ENCODE data around the gene PIANP. TPM values are rescaled to one million over a fixed set of nuclear protein-coding genes. Genes with fewer than 3 reads are reported as not detected.

The PIANP gene, protein sequence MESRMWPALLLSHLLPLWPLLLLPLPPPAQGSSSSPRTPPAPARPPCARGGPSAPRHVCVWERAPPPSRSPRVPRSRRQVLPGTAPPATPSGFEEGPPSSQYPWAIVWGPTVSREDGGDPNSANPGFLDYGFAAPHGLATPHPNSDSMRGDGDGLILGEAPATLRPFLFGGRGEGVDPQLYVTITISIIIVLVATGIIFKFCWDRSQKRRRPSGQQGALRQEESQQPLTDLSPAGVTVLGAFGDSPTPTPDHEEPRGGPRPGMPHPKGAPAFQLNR
- not detected for total RNA-seq

DNA sequence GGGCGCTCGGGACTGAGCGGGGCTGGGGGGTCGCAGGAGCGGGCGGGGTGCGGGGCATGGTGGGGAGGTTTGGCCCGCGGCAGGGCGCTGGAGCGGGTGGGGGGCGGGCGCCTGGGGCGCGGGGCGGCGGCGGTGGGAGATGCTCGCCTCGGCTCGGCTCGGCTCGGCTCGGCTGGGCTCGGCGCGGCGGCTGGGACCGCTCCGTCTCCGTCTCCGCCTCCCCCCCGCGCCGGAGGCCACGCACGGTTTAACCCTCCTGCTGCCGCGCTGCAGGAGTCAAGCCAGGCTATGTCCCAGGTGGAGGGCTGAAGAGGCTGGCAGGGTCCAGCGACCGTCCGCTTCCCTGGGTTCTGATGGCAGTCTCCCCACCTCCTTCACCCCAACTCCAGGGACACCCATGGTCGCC lies at the start of gene PIANP:
PIANP (minus strand) TSS at position 170 of the 406 bp plus-strand sequence. CDS start 2,754 bp downstream, outside the sequence.
- TF ChIP-seq, protein P1, sequence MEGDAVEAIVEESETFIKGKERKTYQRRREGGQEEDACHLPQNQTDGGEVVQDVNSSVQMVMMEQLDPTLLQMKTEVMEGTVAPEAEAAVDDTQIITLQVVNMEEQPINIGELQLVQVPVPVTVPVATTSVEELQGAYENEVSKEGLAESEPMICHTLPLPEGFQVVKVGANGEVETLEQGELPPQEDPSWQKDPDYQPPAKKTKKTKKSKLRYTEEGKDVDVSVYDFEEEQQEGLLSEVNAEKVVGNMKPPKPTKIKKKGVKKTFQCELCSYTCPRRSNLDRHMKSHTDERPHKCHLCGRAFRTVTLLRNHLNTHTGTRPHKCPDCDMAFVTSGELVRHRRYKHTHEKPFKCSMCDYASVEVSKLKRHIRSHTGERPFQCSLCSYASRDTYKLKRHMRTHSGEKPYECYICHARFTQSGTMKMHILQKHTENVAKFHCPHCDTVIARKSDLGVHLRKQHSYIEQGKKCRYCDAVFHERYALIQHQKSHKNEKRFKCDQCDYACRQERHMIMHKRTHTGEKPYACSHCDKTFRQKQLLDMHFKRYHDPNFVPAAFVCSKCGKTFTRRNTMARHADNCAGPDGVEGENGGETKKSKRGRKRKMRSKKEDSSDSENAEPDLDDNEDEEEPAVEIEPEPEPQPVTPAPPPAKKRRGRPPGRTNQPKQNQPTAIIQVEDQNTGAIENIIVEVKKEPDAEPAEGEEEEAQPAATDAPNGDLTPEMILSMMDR (IDR thresholded peaks at IDR 0.05; ENCODE audit: low read depth) = no peak

DNA sequence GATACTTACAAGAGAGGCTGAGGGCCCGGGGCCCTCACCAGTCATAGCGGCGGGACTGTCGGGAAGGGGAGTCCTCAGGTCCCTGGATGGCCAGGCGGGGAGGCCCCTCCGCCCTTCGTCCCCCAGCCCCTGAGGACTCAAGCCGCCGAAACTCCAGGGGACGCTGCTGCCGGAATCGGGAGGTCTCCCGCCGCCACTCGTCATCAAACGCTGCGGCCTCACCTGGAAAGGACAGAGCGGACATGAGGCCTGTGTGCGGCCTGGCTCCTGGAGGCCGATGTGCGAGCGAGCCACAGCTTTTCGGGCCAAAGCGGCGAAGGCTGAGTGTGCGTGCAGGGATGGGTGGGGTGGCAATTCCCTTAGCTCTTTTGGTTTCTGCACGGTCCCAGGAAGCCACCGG lies 48.1 kb upstream of the PIANP start:
- TF ChIP-seq, protein P1 (IDR thresholded peaks at IDR 0.05; ENCODE audit: low read depth) = no peak

DNA sequence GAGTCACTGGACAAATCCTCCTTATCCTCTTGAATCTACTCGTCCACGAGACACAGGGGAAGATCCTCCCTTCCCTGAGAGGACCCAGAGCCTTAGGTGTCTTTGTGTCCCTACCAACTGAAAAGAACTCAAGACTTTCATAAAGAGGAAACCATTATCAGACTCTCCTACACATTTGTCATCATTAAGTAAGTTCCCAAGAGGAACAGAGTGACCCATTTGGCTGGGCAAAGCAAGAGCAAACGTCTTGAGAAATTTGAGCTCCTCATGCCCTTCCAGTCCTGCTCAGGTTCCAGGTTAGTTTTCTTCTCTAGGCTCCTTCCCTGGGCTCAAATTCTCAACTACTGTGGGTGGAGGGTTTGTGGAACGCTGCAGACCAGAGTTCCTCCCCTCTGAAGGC lies 46.6 kb upstream of the PIANP start:
- TF ChIP-seq, protein P1 (IDR thresholded peaks at IDR 0.05; ENCODE audit: low read depth) = no peak

DNA sequence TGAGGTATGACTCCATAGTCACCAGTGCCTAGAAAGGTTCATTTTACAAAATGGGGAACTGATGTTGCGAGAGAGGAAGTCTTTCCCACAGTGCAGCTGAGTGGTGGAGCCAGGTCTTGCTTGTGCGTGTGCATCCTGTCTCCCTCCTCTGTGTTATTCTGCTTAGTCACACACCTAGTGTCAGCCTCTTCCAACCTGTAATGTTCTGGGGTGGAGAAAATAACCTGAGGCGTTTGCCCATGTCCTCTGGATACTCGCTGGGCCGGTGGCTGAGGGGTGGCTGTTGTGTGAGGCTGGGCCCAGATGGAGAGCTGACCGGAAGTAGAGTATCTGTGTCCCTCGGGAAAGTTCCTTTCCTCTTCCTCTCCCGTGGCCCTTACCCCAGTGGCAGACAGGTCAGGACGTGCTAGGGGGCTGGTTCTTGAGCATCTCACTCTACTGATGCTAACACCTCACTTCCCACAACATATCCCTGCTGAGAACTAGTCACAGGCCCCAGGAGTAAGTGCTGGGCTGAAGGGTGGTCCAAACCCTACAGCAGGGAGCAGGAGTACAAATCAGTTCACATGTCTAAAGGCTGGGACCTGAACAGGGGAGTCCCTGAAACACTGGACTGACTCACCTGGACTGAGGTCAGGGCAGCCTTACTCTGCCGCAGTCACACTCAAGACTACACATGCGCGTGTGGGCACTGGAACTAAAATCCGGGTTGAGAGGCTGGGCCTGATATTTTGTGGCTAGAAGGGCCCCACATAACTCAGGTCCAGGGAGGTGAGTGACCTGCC lies 45.3 kb upstream of the PIANP start:
- TF ChIP-seq, protein P1 (IDR thresholded peaks at IDR 0.05; ENCODE audit: low read depth) = no peak

DNA sequence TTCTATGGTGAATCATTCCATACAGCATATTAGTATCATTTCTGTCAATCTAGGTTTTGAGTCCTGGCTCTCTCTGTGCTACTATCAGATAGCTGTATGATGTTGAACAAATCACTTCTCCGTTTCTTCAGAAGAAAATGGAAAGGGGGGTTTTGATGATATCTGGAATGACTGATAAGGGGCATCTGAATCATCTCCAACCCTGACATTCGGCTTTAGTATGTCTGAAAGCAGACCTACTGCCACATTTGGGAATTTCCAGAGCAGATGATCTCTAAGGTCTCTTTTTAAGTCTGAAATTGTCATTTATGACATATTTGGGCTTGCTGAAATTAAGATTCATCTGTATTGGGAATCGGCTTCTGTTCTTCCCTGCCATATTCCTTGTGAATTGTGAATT lies 42.2 kb upstream of the PIANP start:
- TF ChIP-seq, protein P1 (IDR thresholded peaks at IDR 0.05; ENCODE audit: low read depth) = no peak

DNA sequence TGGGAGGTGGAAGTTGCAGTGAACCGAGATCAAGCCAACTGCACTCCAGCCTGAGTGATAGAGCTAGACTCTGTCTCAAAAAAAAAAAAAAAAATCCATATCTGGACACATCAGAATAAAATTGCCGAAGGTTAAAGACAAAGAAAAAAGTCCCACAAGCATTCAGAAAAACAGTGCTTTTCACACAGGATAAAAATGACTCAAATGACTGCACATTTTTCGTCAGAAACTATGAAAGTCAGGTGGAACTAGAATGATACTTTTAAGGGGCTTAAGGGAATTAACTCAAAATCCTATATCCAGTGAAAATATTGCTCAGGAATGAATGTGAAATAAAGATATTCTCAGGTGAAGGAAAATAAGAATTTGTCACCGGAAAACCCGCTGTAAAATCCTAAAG lies 36.1 kb upstream of the PIANP start:
- TF ChIP-seq, protein P1 (IDR thresholded peaks at IDR 0.05; ENCODE audit: low read depth) = no peak

DNA sequence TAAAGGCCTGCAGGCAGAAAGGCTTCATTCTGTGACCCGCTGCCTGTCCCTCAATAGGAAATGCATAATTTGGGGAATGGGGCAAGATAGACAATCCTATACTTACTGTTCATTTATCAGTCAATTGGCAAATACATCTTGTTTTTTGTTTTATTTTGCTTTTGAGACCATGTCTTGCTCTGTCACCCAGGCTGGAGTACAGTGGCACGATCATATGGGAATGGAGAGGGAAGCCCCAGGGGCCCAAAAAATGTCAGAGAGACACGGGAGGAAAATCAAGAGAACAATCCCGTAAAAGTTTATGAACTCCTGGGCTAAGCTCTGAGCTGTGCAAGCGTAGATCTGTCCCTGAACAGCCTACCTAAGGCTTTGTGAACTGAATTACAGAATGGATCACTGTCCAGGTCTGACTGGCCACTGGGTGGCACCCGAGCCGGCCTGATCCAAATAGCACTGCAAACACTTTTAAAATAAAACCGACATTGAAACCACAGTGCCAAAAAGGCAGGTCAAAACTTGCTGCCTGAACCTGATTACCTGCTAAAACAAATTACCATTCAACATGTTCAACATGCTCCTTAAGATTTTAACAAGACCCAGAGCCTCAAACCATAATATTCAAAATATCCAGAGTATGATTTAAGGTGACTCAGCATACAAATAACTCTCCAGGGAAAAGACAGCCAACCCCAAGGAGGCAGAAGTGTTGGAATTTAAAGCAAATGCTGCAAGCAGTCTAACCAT lies 35.0 kb upstream of the PIANP start:
- TF ChIP-seq, protein P1 (IDR thresholded peaks at IDR 0.05; ENCODE audit: low read depth) = no peak
